ENCODE data around the gene PCSK6.
"Not testable (repeated sequence)": the region's sequence is repeated elsewhere in the genome, so short reads cannot be mapped to it uniquely, and the experiment has no call there.

Gene PCSK6

DNA sequence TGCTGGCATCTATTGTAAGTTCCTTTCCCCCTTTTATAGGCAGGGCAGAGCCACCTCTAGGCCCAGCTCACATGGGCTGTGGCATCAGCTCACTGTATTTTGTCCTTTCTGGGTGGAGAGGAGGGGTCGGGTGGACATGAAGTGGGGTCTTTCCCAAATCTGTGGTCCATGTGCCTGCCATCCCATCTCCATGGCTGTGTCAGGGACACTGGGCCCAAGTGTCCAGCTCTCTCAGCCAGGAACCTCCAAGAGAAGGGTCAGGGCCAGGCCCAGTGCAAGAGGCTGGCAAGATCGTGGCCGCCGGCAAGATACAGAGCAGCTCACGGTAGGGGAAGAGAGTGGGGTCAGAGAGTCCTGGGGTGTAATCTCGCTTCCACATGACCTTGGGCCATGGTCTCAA lies 85.3 kb downstream of the PCSK6 start:
- Histone ChIP-seq H4K20me1 (ENCODE audit: insufficient read depth, low read length) (no peaks in the 10 kb centered on the region), H2AFZ (ENCODE audit: low read length) (no peak overlapping the region), H3K9ac (ENCODE audit: low read length) (no peak overlapping the region), H3K4me2 (ENCODE audit: low read depth, low read length) (no peak overlapping the region), H3F3A (ENCODE audit: insufficient read depth, low read length) (no peaks in the 10 kb centered on the region), H3K36me3 (replicated peaks; ENCODE audit: insufficient read depth, low read length) (no peaks in the 10 kb centered on the region), H3K27me3 (replicated peaks; ENCODE audit: insufficient read depth, low read length) (no peaks in the 10 kb centered on the region), H3K79me2 (ENCODE audit: low read length) (no peaks in the 10 kb centered on the region), H3K4me3 (ENCODE audit: low read length) (no peak overlapping the region), H3K9me3 (replicated peaks; ENCODE audit: insufficient read depth, low read length) (no peaks in the 10 kb centered on the region), H3K9me2 (replicated peaks; ENCODE audit: insufficient read depth, low read length) (no peaks in the 10 kb centered on the region), H3K27ac (ENCODE audit: low read length) (no peak overlapping the region), H3K4me1 (ENCODE audit: low read length) (no peaks in the 10 kb centered on the region)
- TF ChIP-seq EZH2phosphoT487 (IDR thresholded peaks at IDR 0.05; ENCODE audit: low read length) (no peak), EZH2 (optimal IDR thresholded peaks at IDR 0.05; ENCODE audit: low read depth, low read length) (no peak)
- TF ChIP-seq, protein P1, sequence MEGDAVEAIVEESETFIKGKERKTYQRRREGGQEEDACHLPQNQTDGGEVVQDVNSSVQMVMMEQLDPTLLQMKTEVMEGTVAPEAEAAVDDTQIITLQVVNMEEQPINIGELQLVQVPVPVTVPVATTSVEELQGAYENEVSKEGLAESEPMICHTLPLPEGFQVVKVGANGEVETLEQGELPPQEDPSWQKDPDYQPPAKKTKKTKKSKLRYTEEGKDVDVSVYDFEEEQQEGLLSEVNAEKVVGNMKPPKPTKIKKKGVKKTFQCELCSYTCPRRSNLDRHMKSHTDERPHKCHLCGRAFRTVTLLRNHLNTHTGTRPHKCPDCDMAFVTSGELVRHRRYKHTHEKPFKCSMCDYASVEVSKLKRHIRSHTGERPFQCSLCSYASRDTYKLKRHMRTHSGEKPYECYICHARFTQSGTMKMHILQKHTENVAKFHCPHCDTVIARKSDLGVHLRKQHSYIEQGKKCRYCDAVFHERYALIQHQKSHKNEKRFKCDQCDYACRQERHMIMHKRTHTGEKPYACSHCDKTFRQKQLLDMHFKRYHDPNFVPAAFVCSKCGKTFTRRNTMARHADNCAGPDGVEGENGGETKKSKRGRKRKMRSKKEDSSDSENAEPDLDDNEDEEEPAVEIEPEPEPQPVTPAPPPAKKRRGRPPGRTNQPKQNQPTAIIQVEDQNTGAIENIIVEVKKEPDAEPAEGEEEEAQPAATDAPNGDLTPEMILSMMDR (IDR thresholded peaks at IDR 0.05; ENCODE audit: low read length) = no peak
- no peak for DNase-seq

DNA sequence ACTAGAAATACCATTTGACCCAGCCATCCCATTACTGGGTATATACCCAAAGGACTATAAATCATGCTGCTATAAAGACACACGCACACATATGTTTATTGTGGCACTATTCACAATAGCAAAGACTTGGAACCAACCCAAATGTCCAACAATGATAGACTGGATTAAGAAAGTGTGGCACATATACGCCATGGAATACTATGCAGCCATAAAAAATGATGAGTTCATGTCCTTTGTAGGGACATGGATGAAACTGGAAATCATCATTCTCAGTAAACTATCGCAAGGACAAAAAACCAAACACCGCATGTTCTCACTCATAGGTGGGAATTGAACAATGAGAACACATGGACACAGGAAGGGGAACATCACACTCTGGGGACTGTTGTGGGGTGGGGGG lies 86.6 kb downstream of the PCSK6 start:
- not testable (repeated sequence) for H4K20me1 ChIP-seq (ENCODE audit: insufficient read depth, low read length); H3K27me3 ChIP-seq (replicated peaks; ENCODE audit: insufficient read depth, low read length); DNase-seq; H3K9me3 ChIP-seq (replicated peaks; ENCODE audit: insufficient read depth, low read length); H3K9me2 ChIP-seq (replicated peaks; ENCODE audit: insufficient read depth, low read length); H3K4me1 ChIP-seq (ENCODE audit: low read length); H3F3A ChIP-seq (ENCODE audit: insufficient read depth, low read length); H3K9ac ChIP-seq (ENCODE audit: low read length); H3K4me3 ChIP-seq (ENCODE audit: low read length); H3K36me3 ChIP-seq (replicated peaks; ENCODE audit: insufficient read depth, low read length); H3K79me2 ChIP-seq (ENCODE audit: low read length); H3K27ac ChIP-seq (ENCODE audit: low read length); H3K4me2 ChIP-seq (ENCODE audit: low read depth, low read length); H2AFZ ChIP-seq (ENCODE audit: low read length)

DNA sequence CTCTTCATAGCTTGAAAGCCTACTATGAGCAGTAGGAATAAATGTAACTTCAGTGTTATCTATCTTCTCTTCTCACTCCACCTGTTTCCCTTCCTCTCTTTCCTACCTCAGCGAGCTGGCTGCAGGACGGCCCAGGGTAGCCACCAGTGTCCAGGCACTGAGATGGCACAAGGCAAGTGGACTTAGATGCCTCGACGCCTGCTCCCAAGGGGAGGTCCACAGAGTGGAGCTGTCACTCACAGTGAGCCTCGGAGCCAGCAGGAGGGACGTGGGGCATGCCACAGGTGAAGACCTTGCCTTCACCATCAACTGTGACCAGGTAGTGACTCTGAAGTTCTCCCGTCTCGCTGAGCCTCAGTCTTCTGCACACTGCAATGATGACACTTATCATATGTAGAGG lies 88.2 kb downstream of the PCSK6 start:
- Histone ChIP-seq H3K4me1 (ENCODE audit: low read length) (no peaks in the 10 kb centered on the region), H3K4me3 (ENCODE audit: low read length) (no peak overlapping the region), H3K9me3 (replicated peaks; ENCODE audit: insufficient read depth, low read length) (no peaks in the 10 kb centered on the region), H4K20me1 (ENCODE audit: insufficient read depth, low read length) (no peaks in the 10 kb centered on the region), H3F3A (ENCODE audit: insufficient read depth, low read length) (no peaks in the 10 kb centered on the region), H3K9me2 (replicated peaks; ENCODE audit: insufficient read depth, low read length) (no peaks in the 10 kb centered on the region), H3K27me3 (replicated peaks; ENCODE audit: insufficient read depth, low read length) (no peaks in the 10 kb centered on the region; the same call in 1 of the 2 replicates), H3K79me2 (ENCODE audit: low read length) (no peaks in the 10 kb centered on the region), H3K27ac (ENCODE audit: low read length) (no peak overlapping the region), H2AFZ (ENCODE audit: low read length) (no peak overlapping the region), H3K9ac (ENCODE audit: low read length) (no peak overlapping the region), H3K36me3 (replicated peaks; ENCODE audit: insufficient read depth, low read length) (no peaks in the 10 kb centered on the region), H3K4me2 (ENCODE audit: low read depth, low read length) (no peak overlapping the region)
- no peak for DNase-seq
- TF ChIP-seq EZH2 (optimal IDR thresholded peaks at IDR 0.05; ENCODE audit: low read depth, low read length) (no peak), EZH2phosphoT487 (IDR thresholded peaks at IDR 0.05; ENCODE audit: low read length) (no peak)
- TF ChIP-seq, protein P1 (IDR thresholded peaks at IDR 0.05; ENCODE audit: low read length) = no peak

DNA sequence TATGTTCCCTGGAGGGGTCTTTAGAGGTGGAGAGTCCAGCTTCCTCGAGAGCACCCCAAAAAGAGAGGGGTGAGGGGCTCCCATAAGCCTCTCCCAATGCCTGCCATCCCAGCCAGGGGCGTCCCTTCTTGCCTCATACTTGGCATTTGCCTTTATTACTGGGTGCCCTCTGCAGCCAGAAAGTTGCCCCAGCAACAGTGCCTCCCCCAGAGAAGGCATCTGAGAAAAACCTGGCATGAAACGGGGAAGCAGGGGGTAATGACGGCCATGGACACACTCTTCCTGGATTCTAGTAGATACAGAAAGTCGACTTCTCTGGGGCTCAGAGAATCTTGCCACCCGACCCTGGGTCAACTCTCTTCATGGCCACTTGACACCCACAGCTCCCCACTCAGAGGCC lies 90.1 kb downstream of the PCSK6 start:
- Histone ChIP-seq H3K4me2 (ENCODE audit: low read depth, low read length) (no peak overlapping the region), H4K20me1 (ENCODE audit: insufficient read depth, low read length) (no peaks in the 10 kb centered on the region)
- no peak for DNase-seq

More for the DNA sequence above, 90.1 kb downstream of the PCSK6 start:
- Histone ChIP-seq H3K4me1 (ENCODE audit: low read length) (no peaks in the 10 kb centered on the region), H3K36me3 (replicated peaks; ENCODE audit: insufficient read depth, low read length) (no peaks in the 10 kb centered on the region; the same call in 1 of the 2 replicates), H3K9me3 (replicated peaks; ENCODE audit: insufficient read depth, low read length) (no peaks in the 10 kb centered on the region), H3K9ac (ENCODE audit: low read length) (no peak overlapping the region), H3K27ac (ENCODE audit: low read length) (no peak overlapping the region), H3F3A (ENCODE audit: insufficient read depth, low read length) (no peaks in the 10 kb centered on the region), H2AFZ (ENCODE audit: low read length) (no peak overlapping the region), H3K79me2 (ENCODE audit: low read length) (no peaks in the 10 kb centered on the region), H3K27me3 (replicated peaks; ENCODE audit: insufficient read depth, low read length) (no peaks in the 10 kb centered on the region; the same call in 1 of the 2 replicates), H3K4me3 (ENCODE audit: low read length) (no peak overlapping the region), H3K9me2 (replicated peaks; ENCODE audit: insufficient read depth, low read length) (no peaks in the 10 kb centered on the region)
- no peak for TF ChIP-seq EZH2phosphoT487 (IDR thresholded peaks at IDR 0.05; ENCODE audit: low read length)
- TF ChIP-seq, protein P1 (IDR thresholded peaks at IDR 0.05; ENCODE audit: low read length) = no peak
- no peak for TF ChIP-seq EZH2 (optimal IDR thresholded peaks at IDR 0.05; ENCODE audit: low read depth, low read length)

All from MM.1S (cell line).